ENCODE measurements around the gene CCL1. TPM values are rescaled to one million over a fixed set of nuclear protein-coding genes. Genes with fewer than 3 reads are reported as not detected.

Gene CCL1
- total RNA-seq, 1 experiment from 2014 or later, result not detected

- no peak for DNase-seq (ENCODE audit: low read depth)
Observed at GRCh38 chr17:34383216-34383615, 20.2 kb upstream of the CCL1 start.

DNA sequence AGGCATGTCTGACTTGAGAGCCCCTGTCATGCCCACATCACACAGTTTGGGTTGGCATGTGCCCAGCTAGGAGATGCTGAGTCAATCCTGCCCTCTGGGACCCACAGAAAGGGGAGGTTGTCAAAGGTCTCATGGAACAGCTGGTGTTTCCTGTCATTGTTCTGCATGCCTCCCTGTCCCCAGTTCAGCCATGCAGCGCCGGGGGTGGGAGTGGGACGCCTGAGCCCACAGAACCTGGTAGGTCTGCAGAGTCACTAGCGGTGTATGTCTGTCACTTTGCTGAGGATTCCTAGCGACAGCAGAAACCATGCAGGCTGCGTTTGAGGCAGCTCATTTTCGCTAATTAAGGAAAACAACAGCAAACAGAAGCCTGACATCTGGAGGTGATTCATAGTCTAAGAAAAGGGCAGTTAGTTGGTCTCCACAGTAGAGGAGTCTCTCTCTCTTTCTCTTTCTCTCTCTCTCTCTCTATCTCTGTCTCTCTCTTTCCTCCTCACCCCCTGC lies 19.6 kb upstream of the CCL1 start:
- DNase-seq (ENCODE audit: low read depth), result peak; percentile 88

DNA sequence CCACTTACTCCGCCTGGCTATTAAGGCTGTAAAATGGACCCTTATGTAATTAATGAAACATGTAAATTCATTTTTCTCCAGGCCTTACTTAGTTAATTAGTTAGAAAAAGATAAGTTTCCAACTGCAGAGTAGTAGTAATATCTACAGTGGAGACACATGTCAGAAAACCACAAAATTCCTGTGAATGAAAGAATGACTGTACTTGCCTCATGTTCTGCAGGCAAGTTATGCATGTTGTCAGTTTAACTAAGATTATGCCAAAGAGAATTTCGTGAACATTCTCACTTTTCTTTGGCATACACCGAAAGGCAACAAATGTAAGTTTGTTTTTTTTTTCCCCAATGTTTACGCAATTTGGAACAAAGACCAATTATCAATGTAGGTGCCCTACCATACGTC lies 16.8 kb upstream of the CCL1 start:
- DNase-seq (ENCODE audit: low read depth), result no peak

DNA sequence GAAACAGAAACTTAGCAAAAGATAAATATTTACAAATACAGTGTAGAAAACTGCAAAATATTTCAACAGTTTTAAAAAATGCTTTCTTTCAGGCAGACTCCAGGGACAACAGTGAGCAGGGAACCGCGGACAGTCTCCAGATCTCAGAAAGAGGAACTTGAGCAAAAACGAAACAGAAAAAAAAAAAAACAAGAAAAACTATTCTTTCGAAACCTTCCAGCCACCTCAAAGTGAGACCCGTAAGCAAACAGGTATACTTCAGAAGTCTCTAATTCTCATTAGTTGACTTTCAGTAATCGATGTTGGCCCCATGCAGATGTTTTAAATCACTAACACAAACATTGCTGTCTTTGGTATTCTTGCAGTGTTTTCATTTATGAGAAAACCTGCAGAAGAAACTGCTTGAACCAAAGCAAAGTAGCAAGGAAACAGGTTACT lies 15.7 kb upstream of the CCL1 start:
- DNase-seq (ENCODE audit: low read depth), result no peak

- no peak for DNase-seq (ENCODE audit: low read depth)
Observed at GRCh38 chr17:34377078-34377823, 14.2 kb upstream of the CCL1 start.

- DNase-seq (ENCODE audit: low read depth), result no peak
Observed at GRCh38 chr17:34375426-34375997, 12.5 kb upstream of the CCL1 start.

GRCh38 chr17:34374457-34374856 lies 11.4 kb upstream of the CCL1 start:
- no peak for DNase-seq (ENCODE audit: low read depth)

GRCh38 chr17:34371405-34372100 lies 8.5 kb upstream of the CCL1 start:
- DNase-seq (ENCODE audit: low read depth), result no peak

- peak; percentile 67 for DNase-seq (ENCODE audit: low read depth)
Observed at GRCh38 chr17:34370997-34371395, 8.0 kb upstream of the CCL1 start.

DNA sequence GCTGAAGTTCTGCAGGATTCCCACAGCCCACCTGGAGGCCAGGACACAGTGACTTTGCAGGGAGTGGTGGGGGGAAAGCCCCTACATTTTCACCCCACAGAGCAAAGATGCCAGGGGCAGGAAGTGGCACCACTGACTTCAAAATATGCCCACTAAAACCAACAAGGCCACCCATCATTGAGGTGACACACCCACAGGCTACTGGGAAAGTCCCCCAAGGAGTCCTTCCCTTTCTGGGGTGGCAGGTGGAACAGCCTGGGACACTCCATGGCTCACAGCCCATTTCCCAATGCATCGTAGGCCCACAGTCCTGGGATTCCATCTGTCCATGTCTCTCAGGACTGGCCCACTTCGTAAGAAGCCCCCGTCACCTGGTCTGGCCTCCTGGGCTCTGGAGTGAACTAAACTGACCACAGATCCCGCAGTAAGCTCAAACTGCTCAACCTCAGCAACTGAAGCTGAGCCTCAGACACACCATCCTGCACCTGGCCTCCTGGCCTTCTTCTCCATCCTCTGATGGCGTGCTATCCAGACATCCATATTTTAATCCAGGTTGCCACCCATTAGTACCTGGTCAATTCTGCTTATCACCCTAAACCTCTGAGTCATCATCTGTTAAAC lies 7.5 kb upstream of the CCL1 start:
- no peak for DNase-seq (ENCODE audit: low read depth)

GRCh38 chr17:34369571-34369970 lies 6.5 kb upstream of the CCL1 start:
- no peak for DNase-seq (ENCODE audit: low read depth)

- no peak for DNase-seq (ENCODE audit: low read depth)
Observed at GRCh38 chr17:34368946-34369500, 6.0 kb upstream of the CCL1 start.

- no peak for DNase-seq (ENCODE audit: low read depth)
Observed at GRCh38 chr17:34368196-34368945, 5.3 kb upstream of the CCL1 start.

DNA sequence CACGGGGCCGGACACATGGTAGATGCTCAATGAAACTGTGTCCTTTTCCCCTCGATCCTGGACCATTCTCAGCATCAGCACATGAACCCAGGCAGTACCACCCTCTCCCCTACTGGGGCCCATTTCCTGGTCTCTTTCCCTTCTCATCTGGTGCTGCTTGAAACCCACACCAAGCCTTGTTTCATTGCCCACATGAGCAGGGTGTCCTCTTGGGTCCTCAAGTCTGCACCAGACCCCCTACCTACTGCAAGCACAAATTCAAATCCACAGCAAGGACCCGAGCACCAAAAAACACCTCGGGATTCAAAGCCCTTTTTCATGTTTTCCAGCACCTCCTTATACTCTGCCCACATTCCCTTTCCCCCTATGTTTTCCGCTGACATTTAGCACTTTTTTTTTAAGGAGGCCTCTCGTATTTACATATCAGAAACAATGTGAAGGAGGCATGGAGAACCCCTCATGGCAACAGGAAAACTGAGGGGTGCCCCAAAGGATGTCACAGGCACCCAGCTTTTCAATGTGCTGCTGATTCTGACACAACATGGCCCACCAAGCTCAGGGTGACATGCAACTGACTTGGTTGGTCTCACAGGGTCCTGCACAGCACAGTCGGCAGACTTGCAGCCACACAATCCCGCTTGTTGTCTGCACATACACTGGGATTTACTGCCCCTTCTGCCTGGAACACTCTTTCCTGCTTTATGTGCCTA lies 4.6 kb upstream of the CCL1 start:
- DNase-seq (ENCODE audit: low read depth), result no peak

DNA sequence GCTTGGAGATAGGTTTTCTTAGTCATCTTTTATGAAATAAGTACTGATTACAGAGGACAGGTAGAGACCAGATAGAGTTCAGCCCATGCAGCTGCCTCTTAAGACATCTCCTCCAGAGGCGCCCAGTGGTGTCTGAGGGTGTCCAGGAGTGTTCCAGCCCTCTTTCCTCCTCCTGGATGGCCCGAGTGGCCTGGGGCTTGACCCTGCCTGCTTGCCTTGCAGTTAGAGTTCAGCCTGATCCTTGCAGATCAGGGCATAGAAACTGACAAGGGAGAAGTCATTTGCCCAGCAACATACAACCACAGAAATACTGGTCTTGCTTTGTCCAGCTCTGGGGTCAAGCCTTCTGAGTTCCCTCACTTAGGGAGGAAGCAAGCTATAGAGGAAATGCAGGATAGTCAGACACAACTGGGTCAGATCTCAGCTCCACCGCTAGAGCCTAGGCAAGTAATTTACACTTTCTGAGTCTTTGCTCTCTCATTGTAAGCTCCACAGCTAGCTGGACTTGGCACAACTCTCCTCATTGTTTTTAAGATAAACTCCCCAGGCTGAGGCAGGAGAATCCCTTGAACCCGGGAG lies 3.6 kb upstream of the CCL1 start:
- DNase-seq (ENCODE audit: low read depth), result no peak

- DNase-seq (ENCODE audit: low read depth), result no peak
Observed at GRCh38 chr17:34366010-34366409, 3.0 kb upstream of the CCL1 start.

DNA sequence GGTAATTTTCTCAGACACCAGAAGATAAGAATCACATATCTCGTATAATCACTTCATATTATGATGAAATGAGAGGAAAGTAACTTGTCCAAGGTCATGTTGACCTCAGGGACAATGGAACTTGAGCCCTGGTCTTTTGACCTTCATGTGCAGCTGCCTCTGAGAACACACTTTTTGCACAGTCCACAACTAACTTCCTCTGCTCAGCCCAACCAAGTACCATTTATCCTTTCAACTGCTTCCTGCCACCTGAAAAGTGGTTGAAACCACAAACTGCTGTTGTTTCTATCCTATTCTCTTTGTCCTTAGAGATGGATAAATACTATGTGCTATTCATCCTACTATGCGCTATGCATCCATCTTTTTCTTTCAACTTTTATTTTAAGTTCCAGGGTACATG lies 2.3 kb upstream of the CCL1 start:
- DNase-seq (ENCODE audit: low read depth), result no peak

DNA sequence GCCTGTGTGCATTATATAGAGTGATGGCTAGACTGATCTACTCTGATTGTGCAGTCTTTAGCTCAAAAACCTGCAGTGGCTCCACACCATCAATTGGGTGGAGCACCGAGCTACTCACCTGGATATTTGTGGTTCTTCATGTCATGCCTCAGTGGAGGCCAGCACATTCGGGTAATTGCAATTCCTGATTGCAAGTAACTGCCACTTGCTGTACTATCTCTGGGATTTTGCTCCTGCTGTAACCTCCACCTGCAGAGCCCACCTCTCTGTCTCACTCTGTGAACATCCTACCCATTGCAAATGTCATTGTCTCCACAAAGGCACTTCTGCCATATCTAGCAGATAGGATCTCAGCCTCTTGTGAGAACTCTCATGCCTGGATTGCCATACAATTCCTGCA lies 1.7 kb upstream of the CCL1 start:
- no peak for DNase-seq (ENCODE audit: low read depth)

GRCh38 chr17:34361478-34362061 lies 1.5 kb downstream of the CCL1 start:
- peak; percentile 93 for DNase-seq (ENCODE audit: low read depth)

Measured in Daoy (cell line).